ENCODE measurements around the gene LYPLA2. TPM values are rescaled to one million over a fixed set of nuclear protein-coding genes. Genes with fewer than 3 reads are reported as not detected.

LYPLA2 gene
- total and polyA plus RNA-seq, 4 experiments from 2014 or later, result 52.6 to 151 (median 83.0) TPM

DNA sequence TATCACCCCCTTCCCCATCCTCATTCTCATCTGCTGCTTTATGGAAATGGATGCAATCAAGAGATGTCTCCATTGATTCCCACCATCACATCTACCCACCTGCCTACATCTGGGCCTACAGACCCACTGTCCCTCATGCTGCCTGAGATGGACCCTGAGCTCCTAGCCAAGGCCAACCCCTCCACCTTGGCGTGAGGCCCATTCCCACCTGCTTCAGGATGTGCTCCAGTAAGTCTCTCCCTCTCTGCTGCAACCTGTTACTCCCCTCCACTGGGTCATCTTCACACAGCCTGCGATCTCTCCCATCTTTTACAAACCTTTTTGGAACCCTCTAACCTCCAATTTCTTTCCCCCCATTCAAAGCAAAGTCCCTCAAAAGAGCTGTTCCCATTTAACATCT, 14.1 kb downstream of the LYPLA2 start:
- no peaks in the 10 kb centered on the region for H3K9me3 Mint-ChIP-seq
- H3K27ac Mint-ChIP-seq, result peak overlapping the region in 4 of 7 donors; percentile 37 to 77 (median 62)
- no peak for DNase-seq
- peaks cover 17% of the 10 kb centered on the region for H3K4me1 ChIP-seq (ENCODE audit: insufficient read depth, low read length)
- H3K27ac ChIP-seq (ENCODE audit: low read depth, low read length), result no peak overlapping the region
- H3K27me3 Mint-ChIP-seq, result no peaks in the 10 kb centered on the region
- POLR2A ChIA-PET (ENCODE audit: partially characterized antibody), result interaction anchor here (0.8 kb wide), 1 partner anchor 20 kb away, joined by 3 read pairs; the partner anchor contains the start of gene HMGCL
- peaks cover 6 to 27% (median 14%) of the 10 kb centered on the region in 4 donors for H3K4me1 Mint-ChIP-seq
- no peaks in the 10 kb centered on the region for H3K36me3 ChIP-seq (ENCODE audit: insufficient read depth, low read length)
- H3K36me3 Mint-ChIP-seq, result peaks cover 11 to 19% of the 10 kb centered on the region in 2 donors
- no peaks in the 10 kb centered on the region for H3K27me3 ChIP-seq (ENCODE audit: insufficient read depth, low read length)
- CTCF ChIA-PET (ENCODE audit: partially characterized antibody), result interaction anchor here (1.5 kb wide), 1 partner anchor 33 kb away, joined by 5 read pairs; no protein-coding TSS in a partner anchor
- H3K4me3 Mint-ChIP-seq, result peak overlapping the region in 2 of 8 donors; percentile 10 to 23
- intact Hi-C loops (cut with micrococcal nuclease), result loop anchor here (10.0 kb wide), 1 partner anchor 150 kb away; the partner anchor contains the start of gene PNRC2
- H3K9me3 ChIP-seq (ENCODE audit: control insufficient read depth in 1 of 2, low read length in 2 of 2), result no peaks in the 10 kb centered on the region
- H3K4me3 ChIP-seq (ENCODE audit: low read length in 2 of 2), result no peak overlapping the region

GRCh38 chr1:23806280-23806679, 15.3 kb downstream of the LYPLA2 start:
- H3K9me3 ChIP-seq (ENCODE audit: control insufficient read depth in 1 of 2, low read length in 2 of 2), result no peaks in the 10 kb centered on the region
- CTCF ChIA-PET (ENCODE audit: partially characterized antibody), result interaction anchor here (0.8 to 0.9 kb wide), 2 partner anchors 11 to 17 kb away, joined by 3 read pairs; no protein-coding TSS in a partner anchor
- Mint-ChIP-seq H3K27ac (peak overlapping the region in 3 of 7 donors; percentile 42 to 87 (median 79)), H3K36me3 (peaks cover 17 to 22% of the 10 kb centered on the region in 2 donors), H3K9me3 (no peaks in the 10 kb centered on the region), H3K4me3 (no peak overlapping the region), H3K27me3 (no peaks in the 10 kb centered on the region), H3K4me1 (peaks cover 8 to 31% (median 16%) of the 10 kb centered on the region in 4 donors)
- H3K36me3 ChIP-seq (ENCODE audit: insufficient read depth, low read length), result no peaks in the 10 kb centered on the region
- DNase-seq, result no peak
- H3K4me1 ChIP-seq (ENCODE audit: insufficient read depth, low read length), result peaks cover 16% of the 10 kb centered on the region
- no peak overlapping the region for H3K4me3 ChIP-seq (ENCODE audit: low read length in 2 of 2)
- no peak overlapping the region for H3K27ac ChIP-seq (ENCODE audit: low read depth, low read length)
- H3K27me3 ChIP-seq (ENCODE audit: insufficient read depth, low read length), result no peaks in the 10 kb centered on the region
- POLR2A ChIA-PET (ENCODE audit: partially characterized antibody), result interaction anchor here (1.2 kb wide), 1 partner anchor 19 kb away, joined by 6 read pairs; the partner anchor contains the start of gene HMGCL
- intact Hi-C loops (cut with micrococcal nuclease), result loop anchor here (10.0 kb wide), 1 partner anchor 149 kb away; the partner anchor contains the start of gene PNRC2

GRCh38 chr1:23807453-23807852, 16.5 kb downstream of the LYPLA2 start:
- ChIA-PET POLR2A (ENCODE audit: partially characterized antibody) (interaction anchor here (0.6 to 1.3 kb wide), 3 partner anchors 14 to 29 kb away, joined by 3 to 6 read pairs (median 4); partner anchors contain the start of genes HMGCL and PITHD1), CTCF (ENCODE audit: partially characterized antibody) (interaction anchor here (0.8 to 1.4 kb wide), 5 partner anchors 17 to 220 kb away, joined by 3 to 4 read pairs (median 3); no protein-coding TSS in a partner anchor)
- no peak overlapping the region for H3K27ac ChIP-seq (ENCODE audit: low read depth, low read length)
- Mint-ChIP-seq H3K4me1 (peaks cover 7 to 21% (median 17%) of the 10 kb centered on the region in 4 donors), H3K27ac (peak overlapping the region in 4 of 7 donors; percentile 18 to 87 (median 48)), H3K4me3 (no peak overlapping the region), H3K36me3 (peaks cover 20 to 29% of the 10 kb centered on the region in 2 donors), H3K27me3 (no peaks in the 10 kb centered on the region), H3K9me3 (no peaks in the 10 kb centered on the region)
- intact Hi-C loops (cut with micrococcal nuclease), result loop anchor here (10.0 kb wide), 1 partner anchor 147 kb away; the partner anchor contains the start of gene PNRC2
- no peaks in the 10 kb centered on the region for H3K27me3 ChIP-seq (ENCODE audit: insufficient read depth, low read length)
- H3K4me1 ChIP-seq (ENCODE audit: insufficient read depth, low read length), result peaks cover 9% of the 10 kb centered on the region
- no peaks in the 10 kb centered on the region for H3K9me3 ChIP-seq (ENCODE audit: control insufficient read depth in 1 of 2, low read length in 2 of 2)
- DNase-seq, result no peak
- H3K36me3 ChIP-seq (ENCODE audit: insufficient read depth, low read length), result no peaks in the 10 kb centered on the region
- no peak overlapping the region for H3K4me3 ChIP-seq (ENCODE audit: low read length in 2 of 2)

DNA sequence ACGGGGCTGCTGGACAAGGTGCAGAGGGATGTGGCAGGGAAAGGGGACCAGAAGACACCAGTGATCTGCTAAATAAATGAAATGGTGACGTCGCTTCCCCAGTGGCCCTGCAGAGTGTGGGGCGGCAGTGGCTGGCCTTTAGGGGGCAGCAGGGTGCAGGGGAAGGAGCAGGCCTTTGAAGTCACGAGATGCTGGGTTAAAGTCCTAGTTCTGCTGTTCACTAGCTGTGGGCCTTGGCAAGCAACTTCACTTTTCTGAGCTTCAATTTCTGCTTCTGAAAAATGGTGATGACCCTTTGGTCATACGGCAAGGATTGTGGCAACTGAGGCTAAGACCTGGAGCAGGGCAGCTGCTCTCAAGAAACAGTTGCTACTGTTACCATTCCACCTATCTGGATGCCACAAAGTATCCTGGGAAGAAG, 18.8 kb downstream of the LYPLA2 start:
- no peak overlapping the region for H3K27ac ChIP-seq (ENCODE audit: low read depth, low read length)
- H3K9me3 ChIP-seq (ENCODE audit: control insufficient read depth in 1 of 2, low read length in 2 of 2), result no peaks in the 10 kb centered on the region
- intact Hi-C loops (cut with micrococcal nuclease), result loop anchor here (1.0 to 10.0 kb wide), 3 partner anchors 59 to 145 kb away; partner anchors contain the start of genes FUCA1 and PNRC2
- H3K4me3 ChIP-seq (ENCODE audit: low read length in 2 of 2), result no peak overlapping the region
- Mint-ChIP-seq H3K36me3 (peaks cover 27 to 42% of the 10 kb centered on the region in 2 donors), H3K4me1 (peaks cover 7 to 20% (median 15%) of the 10 kb centered on the region in 4 donors), H3K9me3 (no peaks in the 10 kb centered on the region), H3K27me3 (no peaks in the 10 kb centered on the region), H3K27ac (peak overlapping the region in 5 of 7 donors; percentile 12 to 80 (median 43)), H3K4me3 (no peak overlapping the region)
- H3K4me1 ChIP-seq (ENCODE audit: insufficient read depth, low read length), result peaks cover 9% of the 10 kb centered on the region
- no peaks in the 10 kb centered on the region for H3K27me3 ChIP-seq (ENCODE audit: insufficient read depth, low read length)
- peaks cover 9% of the 10 kb centered on the region for H3K36me3 ChIP-seq (ENCODE audit: insufficient read depth, low read length)
- ChIA-PET CTCF (ENCODE audit: partially characterized antibody) (interaction anchor here (0.6 to 4.1 kb wide), 22 partner anchors 8 to 220 kb away, joined by 3 to 52 read pairs (median 5); partner anchors contain the start of genes FUCA1, GALE and HMGCL), POLR2A (ENCODE audit: partially characterized antibody) (interaction anchor here (0.8 to 4.1 kb wide), 8 partner anchors 9 to 150 kb away, joined by 3 to 24 read pairs (median 4); partner anchors contain the start of genes FUCA1, GALE, HMGCL and PNRC2)
- DNase-seq, result peak; percentile 79 to 84 (median 81)

- ChIA-PET CTCF (ENCODE audit: partially characterized antibody) (interaction anchor here (0.8 to 4.1 kb wide), 21 partner anchors 8 to 219 kb away, joined by 3 to 52 read pairs (median 4); partner anchors contain the start of genes FUCA1, GALE, HMGCL and PITHD1), POLR2A (ENCODE audit: partially characterized antibody) (interaction anchor here (2.2 to 4.1 kb wide), 3 partner anchors 10 to 149 kb away, joined by 8 to 24 read pairs (median 10); partner anchors contain the start of genes GALE, HMGCL and PNRC2)
- H3K27ac ChIP-seq (ENCODE audit: low read depth, low read length), result no peak overlapping the region
- Mint-ChIP-seq H3K9me3 (no peaks in the 10 kb centered on the region), H3K27me3 (no peaks in the 10 kb centered on the region), H3K4me1 (peaks cover 7 to 18% (median 12%) of the 10 kb centered on the region in 4 donors), H3K36me3 (peaks cover 23 to 38% of the 10 kb centered on the region in 2 donors), H3K27ac (peak overlapping the region; percentile 0 to 69 (median 43)), H3K4me3 (no peak overlapping the region)
- DNase-seq, result peak; percentile 43 to 68 (median 47)
- no peaks in the 10 kb centered on the region for H3K9me3 ChIP-seq (ENCODE audit: control insufficient read depth in 1 of 2, low read length in 2 of 2)
- intact Hi-C loops (cut with micrococcal nuclease), result no loop called here
- H3K4me1 ChIP-seq (ENCODE audit: insufficient read depth, low read length), result peaks cover 9% of the 10 kb centered on the region
- peaks cover 11% of the 10 kb centered on the region for H3K36me3 ChIP-seq (ENCODE audit: insufficient read depth, low read length)
- no peak overlapping the region for H3K4me3 ChIP-seq (ENCODE audit: low read length in 2 of 2)
- no peaks in the 10 kb centered on the region for H3K27me3 ChIP-seq (ENCODE audit: insufficient read depth, low read length)
Observed at GRCh38 chr1:23810818-23811540, 20.0 kb downstream of the LYPLA2 start.

- H3K9me3 ChIP-seq (ENCODE audit: control insufficient read depth in 1 of 2, low read length in 2 of 2), result no peaks in the 10 kb centered on the region
- intact Hi-C loops (cut with micrococcal nuclease), result no loop called here
- H3K36me3 Mint-ChIP-seq, result peaks cover 25 to 51% of the 10 kb centered on the region in 2 donors
- CTCF ChIA-PET (ENCODE audit: partially characterized antibody), result interaction anchor here (1.1 kb wide), 1 partner anchor 42 kb away, joined by 3 read pairs; no protein-coding TSS in a partner anchor
- POLR2A ChIA-PET (ENCODE audit: partially characterized antibody), result no interaction called here
- H3K27me3 ChIP-seq (ENCODE audit: insufficient read depth, low read length), result no peaks in the 10 kb centered on the region
- H3K27ac Mint-ChIP-seq, result no peak overlapping the region
- no peak overlapping the region for H3K4me3 ChIP-seq (ENCODE audit: low read length in 2 of 2)
- no peak overlapping the region for H3K27ac ChIP-seq (ENCODE audit: low read depth, low read length)
- no peaks in the 10 kb centered on the region for H3K9me3 Mint-ChIP-seq
- no peak overlapping the region for H3K4me3 Mint-ChIP-seq
- peaks cover 34% of the 10 kb centered on the region for H3K36me3 ChIP-seq (ENCODE audit: insufficient read depth, low read length)
- DNase-seq, result no peak
- H3K27me3 Mint-ChIP-seq, result no peaks in the 10 kb centered on the region
- H3K4me1 Mint-ChIP-seq, result peaks cover 7 to 18% (median 12%) of the 10 kb centered on the region in 4 donors
- H3K4me1 ChIP-seq (ENCODE audit: insufficient read depth, low read length), result peaks cover 9% of the 10 kb centered on the region
Observed at GRCh38 chr1:23814016-23814415, 23.1 kb downstream of the LYPLA2 start.

Data from CD4-positive, alpha-beta memory T cell (primary cell).